ELR (cell line): ENCODE measurements around the gene MPV17L2.

Source experiments
- DNase-seq: peaks from one replicate; pipeline ENCODE4 v3.0.0-alpha.2; 2015; ENCODE audit warnings: low read depth

Gene MPV17L2

GRCh38 chr19:18239303-18239702, 46.3 kb downstream of the MPV17L2 start:
- DNase-seq: peak; percentile 23

GRCh38 chr19:18245297-18245696, 52.3 kb downstream of the MPV17L2 start:
- DNase-seq: no peak
